BJ (cell line): Measurements from ENCODE around the gene EXOSC7. TPM values are rescaled to one million over a fixed set of nuclear protein-coding genes. Genes with fewer than 3 reads are reported as not detected.

Experiments used
- CTCF ChIA-PET: fragments of 350-600 bp; formaldehyde crosslinking; extraction: SDS; loops from one replicate; lab custom pipeline; 2021; ENCODE audit warnings: antibody characterized with exemption, inconsistent platforms; lab: Yijun Ruan, JAX
- POLR2A ChIA-PET: fragments of 300-600 bp; sonication (Branson Sonifier 250); formaldehyde crosslinking; extraction: SDS; loops from one replicate; lab custom pipeline; 2021; ENCODE audit warnings: antibody characterized with exemption; lab: Charles Lee
- DNase-seq: peaks from one replicate; pipeline ENCODE4 v3.0.0-alpha.2; 2011; ENCODE audit warnings: low read depth
- H3K27me3 ChIP-seq: 2 replicates; pipeline ENCODE4 v1.6.0; 2011; ENCODE audit warnings: low read length; ENCODE audit not compliant: control insufficient read depth, insufficient read depth
- H3K36me3 ChIP-seq: 2 replicates; pipeline ENCODE4 v1.5.1; 2011; ENCODE audit warnings: low read length; ENCODE audit not compliant: control insufficient read depth, insufficient read depth
- H3K4me3 ChIP-seq: 2 replicates; pipeline ENCODE4 v1.5.1; 2011; ENCODE audit warnings: low read depth, mild to moderate bottlenecking, control low read depth, low read length
- CTCF ChIP-seq: IDR thresholded peaks from 2 replicates; pipeline ENCODE4 v1.5.1; 2011; ENCODE audit warnings: low read depth, mild to moderate bottlenecking, control low read depth, inconsistent platforms, low read length, moderate library complexity; ENCODE audit not compliant: insufficient read depth
- polyA plus RNA-seq: library from polyadenylated mRNA; depleted of rRNA; stranded (reverse); fragments of >200 nt; gene quantifications from 2 replicates; pipeline ENCODE4 v1.2.3, GENCODE V29; 2011

The EXOSC7 gene
- polyA plus RNA-seq, 1 experiment, result 45.4 TPM

- no peak overlapping the region for H3K4me3 ChIP-seq
- TF ChIP-seq CTCF, result peak; percentile 72
- CTCF ChIA-PET, result interaction anchor here (0.7 to 2.2 kb wide), 16 partner anchors 8 to 100 kb away, joined by 3 to 13 read pairs (median 4); partner anchors contain the start of genes EXOSC7 and ZDHHC3
- no peak for DNase-seq
- POLR2A ChIA-PET, result no interaction called here
- peaks cover 16% of the 10 kb centered on the region for H3K36me3 ChIP-seq
- H3K27me3 ChIP-seq, result no peaks in the 10 kb centered on the region
These were observed 16.8 kb downstream of the EXOSC7 start for GRCh38 chr3:44992555-44993470.

- CTCF ChIA-PET, result interaction anchor here (0.6 to 2.2 kb wide), 15 partner anchors 11 to 514 kb away, joined by 3 to 13 read pairs (median 4); partner anchors contain the start of genes EXOSC7 and ZDHHC3
- no peak overlapping the region for H3K4me3 ChIP-seq
- DNase-seq, result peak; percentile 78
- no peak for TF ChIP-seq CTCF
- no peaks in the 10 kb centered on the region for H3K27me3 ChIP-seq
- peaks cover 16% of the 10 kb centered on the region for H3K36me3 ChIP-seq
- POLR2A ChIA-PET, result no interaction called here
These were observed 17.6 kb downstream of the EXOSC7 start for GRCh38 chr3:44993471-44994205.

GRCh38 chr3:44995142-44995770 lies 19.2 kb downstream of the EXOSC7 start:
- no peak for TF ChIP-seq CTCF
- H3K27me3 ChIP-seq, result no peaks in the 10 kb centered on the region
- peak; percentile 55 for DNase-seq
- ChIA-PET CTCF (interaction anchor here (1.6 to 2.2 kb wide), 3 partner anchors 10 to 81 kb away, joined by 3 to 11 read pairs (median 4); no protein-coding TSS in a partner anchor), POLR2A (no interaction called here)
- no peak overlapping the region for H3K4me3 ChIP-seq
- H3K36me3 ChIP-seq, result peaks cover 15% of the 10 kb centered on the region

GRCh38 chr3:44996556-44996969 lies 20.5 kb downstream of the EXOSC7 start:
- H3K4me3 ChIP-seq, result no peak overlapping the region
- CTCF ChIA-PET, result no interaction called here
- no peaks in the 10 kb centered on the region for H3K27me3 ChIP-seq
- no peak for TF ChIP-seq CTCF
- DNase-seq, result no peak
- POLR2A ChIA-PET, result no interaction called here
- peaks cover 15% of the 10 kb centered on the region for H3K36me3 ChIP-seq
